H1 (cell line): ENCODE measurements around the gene STXBP4. TPM values are rescaled to one million over a fixed set of nuclear protein-coding genes. Genes with fewer than 3 reads are reported as not detected.

Source experiments
- CBX8 ChIP-seq: fragments of 300-800, 300-1000 bp; sonication (generic); IDR thresholded peaks from 2 replicates; pipeline ENCODE4 v1.7.1; 2016; ENCODE audit warnings: low read depth, low read length, borderline replicate concordance
- GABPA ChIP-seq: IDR thresholded peaks from 2 replicates; pipeline ENCODE4 v1.6.1; 2011; ENCODE audit warnings: mild to moderate bottlenecking, low read length, moderate library complexity, borderline replicate concordance; ENCODE audit not compliant: insufficient read depth
- POU5F1 ChIP-seq: IDR thresholded peaks from 2 replicates; pipeline ENCODE4 v1.6.1; 2011; ENCODE audit warnings: low read depth, mild to moderate bottlenecking, low read length, moderate library complexity
- RNF2 ChIP-seq: fragments of 200-900, 300-1000 bp; sonication (generic); IDR thresholded peaks from 2 replicates; pipeline ENCODE4 v1.7.1; 2016; ENCODE audit warnings: borderline replicate concordance, low read depth, mild to moderate bottlenecking, antibody characterized with exemption, low read length; ENCODE audit not compliant: poor library complexity, severe bottlenecking; ENCODE audit errors: missing control alignments
- SIN3A ChIP-seq, 2 experiments: IDR thresholded peaks in 1 of 2; conservative IDR thresholded peaks in 1 of 2; 2 replicates each; pipeline ENCODE4 v1.6.1; 2011 to 2012; ENCODE audit warnings: low read length in 2 of 2, improper control_type of control experiment in 1 of 2, low read depth in 1 of 2, mild to moderate bottlenecking in 1 of 2
- TAF7 ChIP-seq: optimal IDR thresholded peaks from 2 replicates; pipeline ENCODE3; 2011; ENCODE audit warnings: low read depth, mild to moderate bottlenecking, inconsistent platforms, low read length, moderate library complexity, borderline replicate concordance
- polyA plus RNA-seq, 7 experiments: library from polyadenylated mRNA; depleted of rRNA in 3 of 7; stranded (reverse) in 5 of 7; unstranded in 2 of 7; fragments of >200 nt in 5 of 7; fragments of 200-250 nt in 2 of 7; gene quantifications; 1 replicate in 5 of 7; 2 replicates in 1 of 7; 4 replicates in 1 of 7; pipeline versions ENCODE4 v1.2.1 to v1.2.3, GENCODE V29; 2011 to 2013; ENCODE audit warnings: missing spikeins in 2 of 7, mixed read lengths in 2 of 7
- total RNA-seq: library from RNA; stranded (reverse); fragmentation: NEBNext Ultra II Directional; extraction: Animal tissue kit (Norgen Biotek cat#: 25700); gene quantifications from 2 replicates; pipeline ENCODE4 v1.2.1, GENCODE V29; 2021
- TF ChIP-seq, protein P1 (sequence below): fragments of 300-600 bp; sonication (generic); IDR thresholded peaks from 2 replicates; pipeline ENCODE4 v1.7.1; 2012; ENCODE audit warnings: low read length, moderate library complexity, mild to moderate bottlenecking, inconsistent platforms; ENCODE audit not compliant: insufficient replicate concordance
- TF ChIP-seq, protein P2 (sequence below): IDR thresholded peaks from 2 replicates; pipeline ENCODE4 v1.6.1; 2011; ENCODE audit warnings: low read depth, mild to moderate bottlenecking, low read length; ENCODE audit not compliant: insufficient read depth

STXBP4 gene
- total and polyA plus RNA-seq, 2 of the 8 experiments (the other 6 are each of a cell fraction or from before 2014, with no cell fraction given): 3.2 to 18.5 TPM

DNA sequence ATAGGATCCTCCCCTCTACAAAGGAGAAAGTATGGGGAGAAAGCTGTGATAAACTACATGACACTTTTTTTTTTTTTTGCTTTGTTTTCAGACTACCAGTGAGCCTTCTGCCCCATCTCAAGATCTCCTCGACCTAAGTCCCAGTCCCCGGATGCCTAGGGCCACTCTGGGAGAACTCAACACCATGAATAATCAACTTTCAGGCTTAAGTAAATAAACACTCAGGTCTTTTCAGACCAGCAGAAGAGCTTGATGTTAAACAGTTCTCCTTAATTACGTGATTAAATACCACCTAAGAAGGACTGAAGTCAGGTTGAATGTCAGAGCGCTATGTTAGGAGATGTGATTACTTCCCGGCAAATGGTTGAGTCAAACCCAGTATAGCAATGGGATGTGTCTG is 31.5 kb upstream of the STXBP4 start (continued):
- TF ChIP-seq, protein P1, sequence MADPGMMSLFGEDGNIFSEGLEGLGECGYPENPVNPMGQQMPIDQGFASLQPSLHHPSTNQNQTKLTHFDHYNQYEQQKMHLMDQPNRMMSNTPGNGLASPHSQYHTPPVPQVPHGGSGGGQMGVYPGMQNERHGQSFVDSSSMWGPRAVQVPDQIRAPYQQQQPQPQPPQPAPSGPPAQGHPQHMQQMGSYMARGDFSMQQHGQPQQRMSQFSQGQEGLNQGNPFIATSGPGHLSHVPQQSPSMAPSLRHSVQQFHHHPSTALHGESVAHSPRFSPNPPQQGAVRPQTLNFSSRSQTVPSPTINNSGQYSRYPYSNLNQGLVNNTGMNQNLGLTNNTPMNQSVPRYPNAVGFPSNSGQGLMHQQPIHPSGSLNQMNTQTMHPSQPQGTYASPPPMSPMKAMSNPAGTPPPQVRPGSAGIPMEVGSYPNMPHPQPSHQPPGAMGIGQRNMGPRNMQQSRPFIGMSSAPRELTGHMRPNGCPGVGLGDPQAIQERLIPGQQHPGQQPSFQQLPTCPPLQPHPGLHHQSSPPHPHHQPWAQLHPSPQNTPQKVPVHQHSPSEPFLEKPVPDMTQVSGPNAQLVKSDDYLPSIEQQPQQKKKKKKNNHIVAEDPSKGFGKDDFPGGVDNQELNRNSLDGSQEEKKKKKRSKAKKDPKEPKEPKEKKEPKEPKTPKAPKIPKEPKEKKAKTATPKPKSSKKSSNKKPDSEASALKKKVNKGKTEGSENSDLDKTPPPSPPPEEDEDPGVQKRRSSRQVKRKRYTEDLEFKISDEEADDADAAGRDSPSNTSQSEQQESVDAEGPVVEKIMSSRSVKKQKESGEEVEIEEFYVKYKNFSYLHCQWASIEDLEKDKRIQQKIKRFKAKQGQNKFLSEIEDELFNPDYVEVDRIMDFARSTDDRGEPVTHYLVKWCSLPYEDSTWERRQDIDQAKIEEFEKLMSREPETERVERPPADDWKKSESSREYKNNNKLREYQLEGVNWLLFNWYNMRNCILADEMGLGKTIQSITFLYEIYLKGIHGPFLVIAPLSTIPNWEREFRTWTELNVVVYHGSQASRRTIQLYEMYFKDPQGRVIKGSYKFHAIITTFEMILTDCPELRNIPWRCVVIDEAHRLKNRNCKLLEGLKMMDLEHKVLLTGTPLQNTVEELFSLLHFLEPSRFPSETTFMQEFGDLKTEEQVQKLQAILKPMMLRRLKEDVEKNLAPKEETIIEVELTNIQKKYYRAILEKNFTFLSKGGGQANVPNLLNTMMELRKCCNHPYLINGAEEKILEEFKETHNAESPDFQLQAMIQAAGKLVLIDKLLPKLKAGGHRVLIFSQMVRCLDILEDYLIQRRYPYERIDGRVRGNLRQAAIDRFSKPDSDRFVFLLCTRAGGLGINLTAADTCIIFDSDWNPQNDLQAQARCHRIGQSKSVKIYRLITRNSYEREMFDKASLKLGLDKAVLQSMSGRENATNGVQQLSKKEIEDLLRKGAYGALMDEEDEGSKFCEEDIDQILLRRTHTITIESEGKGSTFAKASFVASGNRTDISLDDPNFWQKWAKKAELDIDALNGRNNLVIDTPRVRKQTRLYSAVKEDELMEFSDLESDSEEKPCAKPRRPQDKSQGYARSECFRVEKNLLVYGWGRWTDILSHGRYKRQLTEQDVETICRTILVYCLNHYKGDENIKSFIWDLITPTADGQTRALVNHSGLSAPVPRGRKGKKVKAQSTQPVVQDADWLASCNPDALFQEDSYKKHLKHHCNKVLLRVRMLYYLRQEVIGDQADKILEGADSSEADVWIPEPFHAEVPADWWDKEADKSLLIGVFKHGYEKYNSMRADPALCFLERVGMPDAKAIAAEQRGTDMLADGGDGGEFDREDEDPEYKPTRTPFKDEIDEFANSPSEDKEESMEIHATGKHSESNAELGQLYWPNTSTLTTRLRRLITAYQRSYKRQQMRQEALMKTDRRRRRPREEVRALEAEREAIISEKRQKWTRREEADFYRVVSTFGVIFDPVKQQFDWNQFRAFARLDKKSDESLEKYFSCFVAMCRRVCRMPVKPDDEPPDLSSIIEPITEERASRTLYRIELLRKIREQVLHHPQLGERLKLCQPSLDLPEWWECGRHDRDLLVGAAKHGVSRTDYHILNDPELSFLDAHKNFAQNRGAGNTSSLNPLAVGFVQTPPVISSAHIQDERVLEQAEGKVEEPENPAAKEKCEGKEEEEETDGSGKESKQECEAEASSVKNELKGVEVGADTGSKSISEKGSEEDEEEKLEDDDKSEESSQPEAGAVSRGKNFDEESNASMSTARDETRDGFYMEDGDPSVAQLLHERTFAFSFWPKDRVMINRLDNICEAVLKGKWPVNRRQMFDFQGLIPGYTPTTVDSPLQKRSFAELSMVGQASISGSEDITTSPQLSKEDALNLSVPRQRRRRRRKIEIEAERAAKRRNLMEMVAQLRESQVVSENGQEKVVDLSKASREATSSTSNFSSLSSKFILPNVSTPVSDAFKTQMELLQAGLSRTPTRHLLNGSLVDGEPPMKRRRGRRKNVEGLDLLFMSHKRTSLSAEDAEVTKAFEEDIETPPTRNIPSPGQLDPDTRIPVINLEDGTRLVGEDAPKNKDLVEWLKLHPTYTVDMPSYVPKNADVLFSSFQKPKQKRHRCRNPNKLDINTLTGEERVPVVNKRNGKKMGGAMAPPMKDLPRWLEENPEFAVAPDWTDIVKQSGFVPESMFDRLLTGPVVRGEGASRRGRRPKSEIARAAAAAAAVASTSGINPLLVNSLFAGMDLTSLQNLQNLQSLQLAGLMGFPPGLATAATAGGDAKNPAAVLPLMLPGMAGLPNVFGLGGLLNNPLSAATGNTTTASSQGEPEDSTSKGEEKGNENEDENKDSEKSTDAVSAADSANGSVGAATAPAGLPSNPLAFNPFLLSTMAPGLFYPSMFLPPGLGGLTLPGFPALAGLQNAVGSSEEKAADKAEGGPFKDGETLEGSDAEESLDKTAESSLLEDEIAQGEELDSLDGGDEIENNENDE: no peak
- no peak for TF ChIP-seq GABPA
- TF ChIP-seq SIN3A (conservative IDR thresholded peaks at IDR 0.05 in 1 of 2, IDR thresholded peaks at IDR 0.05 in 1 of 2; ENCODE audit: low read depth in 1 of 2, low read length in 2 of 2): no peak
- TF ChIP-seq, protein P2, sequence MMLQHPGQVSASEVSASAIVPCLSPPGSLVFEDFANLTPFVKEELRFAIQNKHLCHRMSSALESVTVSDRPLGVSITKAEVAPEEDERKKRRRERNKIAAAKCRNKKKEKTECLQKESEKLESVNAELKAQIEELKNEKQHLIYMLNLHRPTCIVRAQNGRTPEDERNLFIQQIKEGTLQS: no peak
- no peak for TF ChIP-seq TAF7
- no peak for TF ChIP-seq POU5F1
- no peak for TF ChIP-seq CBX8
- no peak for TF ChIP-seq RNF2
